ENCODE measurements around the gene CUL4A. TPM values are rescaled to one million over a fixed set of nuclear protein-coding genes. Genes with fewer than 3 reads are reported as not detected.

The CUL4A gene
- total RNA-seq, 1 donor from 2014 or later = 86.8 TPM

DNA sequence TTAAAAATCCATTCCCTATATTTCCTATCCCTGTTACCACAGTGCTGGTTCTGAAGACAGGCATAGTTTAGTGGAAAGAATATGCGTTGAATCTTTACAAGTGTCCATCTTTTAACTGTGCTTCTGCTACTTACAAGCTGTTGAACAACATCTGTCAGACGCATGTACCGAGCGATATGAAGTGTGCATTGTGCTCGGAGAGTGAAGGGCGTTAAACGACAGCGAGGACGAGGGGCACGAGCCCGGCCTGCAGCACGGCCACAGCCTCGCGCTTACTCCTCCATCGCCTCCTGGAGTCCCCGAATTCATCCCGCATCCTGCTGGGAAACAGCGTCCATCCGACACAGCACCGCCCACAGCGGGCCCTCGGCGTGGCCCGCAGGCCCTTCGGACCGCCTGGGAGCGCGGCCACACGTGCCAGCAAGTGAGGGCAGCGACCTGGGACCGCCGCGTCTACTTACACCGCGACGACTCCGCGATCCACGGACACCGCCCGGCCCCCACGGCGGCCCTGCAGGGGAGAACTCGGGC lies 1.5 kb upstream of the CUL4A start:
- no peak for DNase-seq (ENCODE audit: low spot score)

DNA sequence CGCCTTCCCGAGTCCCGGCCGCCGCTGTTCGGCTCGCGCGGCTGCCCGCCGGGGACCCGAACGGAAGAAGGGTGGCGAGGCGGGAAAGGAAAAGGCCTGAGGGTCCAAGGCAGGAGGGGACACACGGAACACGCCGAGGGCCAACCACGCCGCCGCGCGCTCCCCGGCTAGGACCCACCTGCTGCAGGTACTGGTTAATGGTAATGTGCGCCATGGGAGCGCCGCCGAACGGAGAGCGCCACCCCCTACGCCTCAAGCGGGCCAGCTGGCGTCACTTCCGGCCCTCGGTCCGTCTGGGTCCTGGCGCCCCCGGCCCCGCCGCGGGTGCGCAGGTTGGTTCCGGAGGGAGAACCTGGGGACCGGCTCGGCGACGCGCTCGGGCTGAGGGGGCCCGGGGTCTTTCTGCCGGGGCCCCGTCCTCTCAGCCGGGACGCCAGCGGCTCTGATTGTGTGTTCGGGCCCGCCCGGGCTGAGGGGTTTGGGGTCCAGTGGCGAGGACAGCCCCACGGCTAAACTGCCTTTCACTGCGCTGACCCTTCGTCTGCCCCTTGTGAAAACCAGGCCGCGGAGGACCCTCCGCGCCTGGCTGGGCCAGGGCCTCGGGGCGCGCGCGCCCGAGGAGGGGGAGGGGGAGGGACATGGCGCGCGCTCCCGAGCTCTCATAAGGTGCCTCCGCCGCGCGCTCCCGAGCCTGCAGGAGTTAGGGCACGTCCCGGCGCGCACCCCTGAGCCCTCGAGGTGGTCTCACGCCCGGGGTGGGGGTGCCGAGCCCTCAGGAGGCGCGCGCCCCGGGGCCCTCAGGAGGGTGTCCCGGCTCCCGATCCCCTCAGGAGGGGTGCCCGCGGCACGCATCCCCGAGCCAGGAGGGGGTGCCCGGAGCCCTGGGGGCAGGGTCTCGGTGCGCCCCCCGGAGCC lies 735 bp upstream of the CUL4A start, which contains the start of gene PCID2:
PCID2 (minus strand) TSS at position 249 of the 915 bp plus-strand sequence; CDS start at position 214, 35 bp downstream.
- DNase-seq (ENCODE audit: low spot score) = peak; percentile 91

DNA sequence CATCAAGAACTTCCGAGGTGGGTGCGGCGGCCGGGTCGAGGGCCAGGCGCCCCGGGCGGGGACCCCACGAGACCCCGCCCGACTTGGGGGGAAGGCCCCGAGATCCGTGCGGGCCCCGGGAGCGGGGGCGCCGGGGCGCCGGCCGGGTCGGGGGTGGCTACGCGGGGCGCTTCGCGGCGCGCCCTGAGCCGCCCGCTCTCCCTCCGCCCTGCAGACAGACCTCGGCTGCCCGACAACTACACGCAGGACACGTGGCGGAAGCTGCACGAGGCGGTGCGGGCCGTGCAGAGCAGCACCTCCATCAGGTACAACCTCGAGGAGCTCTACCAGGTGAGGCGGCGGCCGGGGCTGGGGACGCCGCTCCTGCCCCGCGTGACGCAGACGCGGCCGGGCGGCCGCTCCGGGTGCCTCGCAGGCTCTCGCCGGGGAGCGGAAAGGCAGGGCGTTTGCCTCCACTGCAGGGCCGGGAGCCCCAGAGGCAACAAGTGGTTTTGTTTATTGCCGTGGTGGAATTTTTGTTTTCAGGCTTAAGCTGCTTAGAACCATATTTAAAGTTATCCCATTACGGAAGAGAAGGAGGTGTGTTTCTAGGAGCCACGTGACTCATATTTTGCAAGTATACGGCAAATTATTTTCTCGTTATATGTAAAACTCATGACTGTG lies 477 bp downstream of the CUL4A start:
- peak; percentile 72 for DNase-seq (ENCODE audit: low spot score)

DNA sequence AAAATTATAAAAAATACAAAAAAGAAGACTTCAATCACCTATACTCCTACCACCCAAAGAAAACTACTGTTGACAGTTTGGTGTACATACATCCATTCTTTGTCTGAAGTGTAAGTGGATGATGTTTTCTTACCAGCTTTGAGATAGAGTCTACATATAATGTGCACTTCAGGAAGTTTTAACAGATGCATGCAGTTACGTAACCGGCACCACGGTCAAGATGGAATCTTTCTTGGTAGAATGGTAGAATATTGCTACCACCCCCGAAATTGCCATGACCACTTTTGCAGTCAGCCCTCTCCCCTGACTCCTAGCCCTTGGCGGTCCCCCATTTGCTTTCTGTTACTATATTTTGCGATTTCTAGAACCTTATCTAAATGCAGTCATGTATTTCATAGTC lies 1.4 kb downstream of the CUL4A start:
- DNase-seq (ENCODE audit: low spot score) = no peak

DNA sequence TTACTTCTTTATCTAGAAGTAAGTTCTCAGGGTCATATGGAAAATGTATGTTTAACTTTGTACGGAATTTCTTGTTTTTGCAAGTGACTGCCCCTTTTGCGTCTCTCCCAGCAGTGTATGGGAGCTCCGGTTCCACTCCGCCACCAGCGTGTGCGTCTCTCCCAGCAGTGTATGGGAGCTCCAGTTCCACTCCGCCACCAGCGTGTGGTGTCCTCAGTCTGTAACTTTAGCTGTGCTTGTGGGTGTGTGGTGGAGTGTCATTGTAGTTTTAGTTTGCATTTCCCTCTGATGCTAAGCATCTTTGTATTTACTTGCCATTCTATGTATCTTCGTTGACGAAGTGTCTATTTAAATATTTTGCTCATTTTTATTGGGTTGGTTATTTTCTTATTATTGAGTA lies 2.4 kb downstream of the CUL4A start:
- no peak for DNase-seq (ENCODE audit: low spot score)

DNA sequence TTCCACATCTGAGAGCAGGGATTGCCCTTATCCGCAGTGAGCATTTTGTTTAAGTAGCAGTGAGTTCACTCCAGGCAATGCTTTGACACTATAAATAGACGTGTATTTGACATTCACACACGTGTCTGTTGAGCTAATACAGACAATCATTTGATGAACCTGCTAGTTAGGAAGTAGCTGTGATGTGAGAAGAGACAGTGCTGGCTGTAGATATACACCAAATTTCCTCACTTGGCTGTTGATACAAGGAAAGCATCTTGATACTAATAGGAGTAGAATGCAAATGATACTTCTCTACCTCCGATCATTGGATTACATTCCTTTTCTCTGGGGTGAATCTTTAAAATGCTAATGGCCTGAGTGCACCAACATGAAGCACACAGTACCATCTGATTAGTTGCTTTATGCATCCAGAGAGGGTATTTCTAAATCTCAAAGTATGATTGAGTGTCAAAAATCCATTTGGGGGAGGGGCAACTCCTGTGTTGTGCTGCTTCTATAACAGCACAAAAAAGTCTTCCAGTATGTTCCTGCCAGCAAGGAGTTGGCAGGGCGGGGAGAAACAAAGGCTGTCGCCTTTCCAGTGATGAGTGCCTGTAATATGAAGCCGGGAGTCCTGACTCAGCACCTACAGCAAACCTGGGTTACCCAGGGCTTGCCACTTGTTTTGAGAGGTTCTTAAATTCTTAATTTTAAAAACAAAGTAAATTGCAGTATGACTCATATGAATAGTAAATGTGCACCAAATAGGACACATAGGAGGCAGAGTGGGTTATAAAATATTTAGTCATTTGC lies 7.0 kb downstream of the CUL4A start:
- DNase-seq (ENCODE audit: low spot score) = no peak

DNA sequence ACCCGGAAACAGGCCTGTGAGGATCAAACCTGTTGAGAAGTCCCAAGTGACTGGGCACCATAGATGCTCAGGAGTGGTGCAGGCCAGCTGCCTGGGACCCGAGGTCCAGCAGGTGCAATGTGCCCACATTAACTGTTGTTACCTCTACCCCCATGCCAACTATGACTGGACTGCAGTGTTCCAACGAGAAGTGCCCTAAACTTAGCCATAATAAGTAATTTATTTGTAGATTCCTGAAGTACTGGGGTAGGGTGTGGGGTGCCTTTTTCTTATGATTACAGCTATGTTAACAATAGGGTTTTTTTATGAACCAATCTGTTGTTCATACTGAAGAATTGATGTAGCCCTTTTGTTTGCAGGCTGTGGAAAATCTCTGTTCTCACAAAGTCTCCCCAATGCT lies 9.2 kb downstream of the CUL4A start:
- no peak for DNase-seq (ENCODE audit: low spot score)

DNA sequence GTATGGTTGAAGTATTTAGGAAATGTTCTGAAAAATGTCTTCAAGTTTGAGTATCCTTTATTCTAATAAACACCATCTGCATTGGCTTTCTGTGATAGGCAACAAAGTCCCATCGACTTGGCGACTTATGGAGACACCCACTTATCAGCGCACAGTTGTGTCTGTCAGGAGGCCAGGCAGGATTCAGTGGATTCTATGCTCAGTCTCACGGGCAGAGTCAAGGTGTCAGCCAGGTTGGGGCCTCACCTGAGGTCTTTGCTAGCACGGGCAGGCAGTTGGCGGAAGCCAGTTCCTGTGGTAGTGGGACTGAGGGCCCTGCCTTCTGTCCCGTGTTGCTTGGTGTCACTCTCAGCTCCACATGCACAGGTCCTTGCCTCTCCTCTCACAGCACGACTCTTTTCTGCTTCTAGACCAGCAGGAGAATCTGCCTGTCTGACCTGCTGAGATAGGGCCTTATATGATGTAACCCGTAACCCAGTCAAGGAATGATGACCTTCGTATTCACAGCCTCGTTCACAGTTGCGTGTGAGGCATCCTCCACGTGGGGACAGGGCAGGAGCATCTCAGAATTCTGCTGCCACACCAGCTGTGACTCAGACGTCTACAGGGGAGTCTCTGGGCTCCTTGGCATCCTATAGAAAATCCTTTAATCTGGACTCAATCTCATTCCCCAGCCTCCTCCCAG lies 10.0 kb downstream of the CUL4A start:
- no peak for DNase-seq (ENCODE audit: low spot score)

DNA sequence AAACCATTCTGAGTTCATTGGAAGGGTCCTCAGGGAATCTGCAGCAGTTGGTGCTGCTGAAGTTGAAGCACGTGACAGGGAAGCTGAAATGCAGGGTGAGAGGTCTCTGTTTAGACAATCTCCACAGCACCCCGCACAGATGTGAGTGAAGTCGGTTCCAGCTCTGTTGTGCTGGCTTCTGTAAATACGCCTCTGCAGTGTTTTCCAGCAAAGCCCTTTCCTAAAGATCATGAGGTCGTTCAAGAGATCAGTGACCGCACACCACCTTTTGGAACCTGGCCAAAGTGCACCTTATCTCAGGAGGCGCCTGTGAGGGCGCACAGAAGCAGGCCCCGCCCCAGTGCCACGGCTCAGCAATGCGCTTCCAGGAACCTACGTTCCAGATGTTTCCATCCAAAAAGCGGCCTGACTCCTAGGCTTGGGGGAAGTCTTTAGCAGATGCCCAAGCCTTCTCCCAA lies 10.8 kb downstream of the CUL4A start:
- no peak for DNase-seq (ENCODE audit: low spot score)

DNA sequence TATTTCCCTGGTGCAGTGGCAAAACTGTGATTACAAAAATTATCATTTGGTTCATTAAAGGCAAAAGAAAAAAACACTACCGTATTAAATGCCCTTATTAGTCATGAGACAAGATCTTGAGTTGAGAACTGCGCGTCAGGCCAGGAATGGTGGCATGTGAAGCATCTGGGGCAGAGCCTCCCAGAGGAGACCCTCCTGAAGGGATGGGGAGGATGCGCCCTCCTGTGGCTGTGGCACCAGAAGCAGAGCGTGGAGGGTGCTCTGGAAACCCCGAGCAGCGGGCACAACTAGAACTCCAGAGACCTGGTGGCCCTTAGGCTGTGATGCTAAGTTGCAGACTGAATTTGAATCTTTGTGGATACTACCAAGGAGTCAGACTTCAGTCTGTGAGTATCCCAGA lies 11.5 kb downstream of the CUL4A start:
- DNase-seq (ENCODE audit: low spot score) = no peak

DNA sequence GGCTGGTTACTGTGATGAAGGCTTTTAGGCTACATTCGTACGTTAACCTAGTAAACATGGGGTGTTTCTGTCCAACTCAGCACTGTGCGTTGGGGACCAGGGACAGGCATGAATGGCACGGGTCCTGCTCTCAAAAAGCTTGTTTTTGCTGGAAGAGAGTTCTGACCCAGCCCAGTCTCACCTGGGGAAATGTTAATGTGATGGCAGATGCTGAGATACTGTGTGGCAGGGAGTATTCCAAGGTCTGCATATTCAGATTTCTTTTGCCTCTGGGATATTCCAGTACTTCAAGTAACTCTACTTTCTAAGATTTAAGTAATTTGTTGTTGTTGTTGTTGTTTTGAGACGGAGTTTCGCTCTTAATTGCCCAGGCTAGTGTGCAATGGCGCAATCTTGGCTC lies 13.7 kb downstream of the CUL4A start:
- no peak for DNase-seq (ENCODE audit: low spot score)

DNA sequence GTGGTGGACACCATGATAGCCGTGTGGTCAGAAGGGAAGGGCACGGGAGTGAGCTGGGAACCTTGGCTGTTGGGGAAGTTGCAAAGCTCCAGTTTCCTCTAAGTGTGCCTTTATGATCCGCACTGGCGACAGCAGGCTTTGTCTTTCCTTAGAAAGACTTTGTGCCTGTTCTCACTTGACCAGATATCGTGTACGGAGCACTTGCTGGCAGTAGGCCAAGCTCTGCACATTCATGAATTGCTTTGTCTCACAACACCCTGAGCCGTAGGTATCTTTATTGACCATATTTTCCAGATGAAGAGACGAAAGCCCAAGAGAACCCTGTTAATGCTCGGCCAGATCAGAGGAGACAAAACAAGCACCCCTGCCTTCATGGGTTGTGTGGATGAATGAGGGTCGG lies 15.1 kb downstream of the CUL4A start:
- DNase-seq (ENCODE audit: low spot score) = no peak

DNA sequence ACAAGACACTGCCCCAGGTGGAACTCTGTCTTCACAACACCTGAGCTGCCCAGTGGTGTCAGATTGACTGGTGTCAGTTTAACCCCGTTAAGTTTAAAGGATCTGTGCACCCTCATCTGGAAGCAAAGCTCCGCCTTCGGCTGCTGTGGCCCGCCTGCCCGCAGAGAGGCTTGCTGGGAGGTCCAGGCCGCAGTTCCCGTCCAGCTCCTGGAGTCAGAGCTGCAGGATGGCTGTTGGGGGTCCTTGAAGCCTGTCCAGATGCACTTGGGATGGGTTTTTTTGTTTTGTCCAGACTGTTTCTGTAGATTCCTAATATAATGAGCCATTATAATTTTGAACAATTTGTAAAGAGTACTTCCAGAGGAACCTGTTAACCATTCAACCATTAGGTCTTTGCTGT lies 16.1 kb downstream of the CUL4A start:
- DNase-seq (ENCODE audit: low spot score) = no peak

DNA sequence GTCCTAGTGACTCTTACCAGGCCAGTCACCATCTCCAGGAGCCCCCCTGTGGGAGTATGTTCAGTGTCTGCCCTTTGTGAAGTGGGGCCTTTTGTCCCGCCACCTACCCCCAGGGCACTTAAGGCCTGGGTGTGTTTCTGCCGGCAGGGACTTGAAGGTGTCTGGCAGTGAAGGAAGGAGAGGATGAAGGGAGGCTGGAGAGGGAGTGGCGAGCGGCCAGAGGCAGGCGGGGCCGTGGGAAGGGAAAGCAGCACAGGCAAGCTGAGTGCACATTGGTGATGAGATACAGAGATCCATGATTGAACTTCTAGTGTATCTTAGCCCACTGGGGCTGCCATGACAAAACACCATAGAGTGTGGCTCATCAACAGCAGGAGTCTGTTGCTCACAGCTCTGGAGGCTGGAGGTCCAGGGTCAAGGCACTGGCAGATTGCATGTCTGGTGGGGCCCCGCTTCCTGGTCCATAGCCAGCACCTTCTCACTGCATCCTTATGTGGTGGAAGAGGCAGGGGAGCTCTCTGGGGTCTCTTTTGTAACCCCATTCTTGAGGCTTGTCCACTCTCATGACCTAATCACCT lies 17.5 kb downstream of the CUL4A start:
- no peak for DNase-seq (ENCODE audit: low spot score)

DNA sequence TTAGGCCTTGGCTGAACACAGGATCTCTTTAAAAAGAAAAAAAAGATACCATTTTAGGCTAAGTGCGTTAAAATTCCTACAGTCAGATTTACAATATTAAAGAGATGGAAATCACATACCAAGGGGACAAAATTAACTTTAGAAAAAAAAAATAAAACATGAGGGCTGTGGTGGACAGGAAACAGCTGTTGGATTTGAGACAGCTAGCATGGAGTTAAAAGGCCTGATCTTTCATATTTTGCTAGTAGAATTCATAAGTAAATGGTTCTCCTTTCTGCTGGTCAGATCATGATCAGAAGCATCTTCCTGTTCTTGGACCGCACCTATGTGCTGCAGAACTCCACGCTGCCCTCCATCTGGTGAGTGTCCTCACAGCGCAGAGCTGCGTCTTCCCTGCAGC lies 19.7 kb downstream of the CUL4A start:
- DNase-seq (ENCODE audit: low spot score) = no peak

DNA sequence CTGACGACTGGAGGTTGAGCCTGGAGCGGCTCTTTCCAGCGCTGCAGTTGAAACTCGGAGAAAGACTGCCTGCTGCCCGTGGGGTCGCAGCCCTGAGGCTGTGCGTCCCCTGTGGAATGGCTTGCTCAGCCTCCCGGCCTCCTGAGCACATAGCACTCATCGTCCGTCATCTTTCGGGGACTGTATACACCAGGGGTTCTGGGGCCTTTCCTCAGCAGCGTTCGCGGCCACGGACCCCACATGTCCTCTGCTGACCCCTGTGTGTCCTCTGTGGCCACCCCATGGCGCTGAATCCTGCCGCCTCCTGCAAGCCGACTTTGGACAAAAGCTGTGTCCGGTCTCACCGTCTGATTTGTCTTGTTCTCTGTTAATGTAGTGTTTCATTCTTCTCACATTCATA lies 20.4 kb downstream of the CUL4A start:
- no peak for DNase-seq (ENCODE audit: low spot score)

DNA sequence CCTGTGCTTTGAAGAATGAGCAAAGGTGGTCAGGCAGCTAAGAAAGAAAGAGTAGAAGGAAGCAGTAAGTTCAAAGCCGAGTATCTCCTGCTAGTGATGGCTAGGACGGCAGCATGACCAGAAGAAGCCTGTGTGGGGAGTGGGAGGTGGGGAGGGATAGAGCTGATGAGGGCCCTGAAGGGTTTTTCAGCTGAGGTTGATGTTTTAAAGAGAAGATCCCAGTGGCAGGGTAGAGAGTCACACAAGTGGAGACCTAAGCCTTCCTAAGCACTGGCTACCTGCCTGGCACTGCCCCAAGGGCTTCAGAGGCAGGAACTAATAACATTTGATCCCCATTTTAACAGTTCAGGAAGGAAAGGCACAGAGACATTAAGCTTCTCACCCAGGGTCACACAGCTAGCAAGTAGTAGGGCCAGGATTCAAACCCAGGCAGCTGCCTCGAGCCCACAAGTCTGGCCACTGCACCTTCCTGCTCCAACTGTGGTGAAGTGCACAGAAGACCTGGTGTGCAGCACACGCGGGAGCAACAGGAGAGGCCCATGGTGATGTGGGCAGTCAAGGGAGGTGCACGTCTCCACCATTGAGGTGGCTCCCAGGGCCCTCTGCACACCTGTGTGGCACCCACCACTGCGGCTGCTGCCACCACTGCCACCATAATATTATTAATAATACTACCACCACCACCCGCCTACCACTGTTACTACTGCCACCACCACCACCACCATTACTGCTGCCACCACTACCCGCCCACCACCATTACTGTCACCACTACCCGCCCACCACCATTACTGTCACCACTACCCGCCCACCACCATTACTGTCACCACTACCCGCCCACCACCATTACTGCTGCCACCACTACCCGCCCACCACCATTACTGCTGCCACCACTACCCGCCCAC lies 22.1 kb downstream of the CUL4A start:
- no peak for DNase-seq (ENCODE audit: low spot score)

DNA sequence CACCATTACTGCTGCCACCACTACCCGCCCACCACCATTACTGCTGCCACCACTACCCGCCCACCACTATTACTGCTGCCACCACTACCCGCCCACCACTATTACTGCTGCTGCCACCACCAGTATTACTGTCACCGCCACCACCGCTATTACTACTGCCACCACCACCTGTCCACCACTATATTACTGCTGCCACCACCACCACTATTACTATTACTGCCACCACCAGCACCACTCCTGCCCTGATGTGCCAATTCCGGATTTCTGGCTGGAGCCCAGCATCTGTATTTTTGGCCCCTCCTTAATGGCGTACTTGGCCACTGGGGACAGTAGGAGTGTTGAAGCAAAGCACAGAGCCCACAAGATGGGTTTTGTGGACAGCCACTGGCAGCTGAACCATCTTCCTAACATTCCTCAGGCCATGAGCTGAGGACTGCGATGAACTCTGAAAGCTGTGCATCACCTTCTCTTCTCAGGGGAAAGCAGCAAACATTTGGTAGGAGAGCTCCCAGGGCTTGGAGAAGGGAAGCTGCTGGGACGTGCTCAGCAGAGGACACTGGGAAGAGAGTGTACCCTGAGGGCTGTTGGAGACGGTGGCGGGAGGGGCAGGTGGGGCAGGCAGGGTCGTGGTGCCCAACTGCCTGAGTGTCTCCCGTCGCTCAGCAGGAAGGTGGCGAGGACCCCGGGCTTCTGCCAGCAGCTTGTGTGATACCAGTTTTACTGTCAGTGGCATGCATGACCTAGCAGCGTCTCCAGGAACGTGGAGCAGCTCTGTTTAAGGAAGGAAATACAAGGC lies 23.0 kb downstream of the CUL4A start:
- DNase-seq (ENCODE audit: low spot score) = no peak

DNA sequence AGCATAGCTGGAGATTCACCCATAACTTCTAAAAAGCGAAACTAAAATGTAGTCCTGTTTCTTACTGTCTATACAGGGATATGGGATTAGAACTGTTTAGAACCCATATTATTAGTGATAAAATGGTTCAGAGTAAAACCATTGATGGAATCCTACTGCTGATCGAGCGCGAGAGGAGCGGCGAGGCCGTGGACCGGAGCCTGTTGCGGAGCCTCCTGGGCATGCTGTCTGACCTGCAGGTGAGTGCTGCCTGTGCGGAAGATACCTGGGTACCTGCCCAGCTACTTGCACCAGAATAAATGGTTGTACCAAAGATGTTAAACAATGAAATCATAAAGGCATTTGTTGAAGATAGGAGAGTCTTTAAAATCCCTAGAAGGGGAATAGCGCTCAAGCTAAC lies 23.7 kb downstream of the CUL4A start:
- no peak for DNase-seq (ENCODE audit: low spot score)

Measured in ureter (tissue), 1 donor.